Measurements from ENCODE around the gene ZNF536.

Gene ZNF536

DNA sequence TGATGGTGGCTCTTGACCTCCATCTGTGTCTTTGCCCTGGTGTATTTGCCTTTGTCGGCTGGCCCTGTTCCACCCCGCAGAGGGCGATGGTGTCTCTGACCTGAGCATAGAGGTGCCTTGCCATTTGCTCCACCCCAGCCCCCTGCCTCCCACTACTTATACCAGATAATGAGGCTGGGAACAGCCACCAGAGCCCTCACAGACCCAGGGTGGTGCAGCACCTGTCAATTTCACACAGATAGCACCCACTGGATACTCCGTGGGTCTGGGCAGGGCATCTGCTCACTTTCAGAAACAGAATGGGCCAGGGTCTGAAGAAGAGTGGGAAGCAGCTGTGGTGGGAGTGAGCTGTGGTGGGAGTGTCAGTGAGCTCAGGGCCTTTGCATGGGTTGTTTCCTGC lies 4.1 kb downstream of the ZNF536 start:
- DNase-seq (ENCODE audit: extremely low read depth, low read depth), result no peak
- TF ChIP-seq, protein P1, sequence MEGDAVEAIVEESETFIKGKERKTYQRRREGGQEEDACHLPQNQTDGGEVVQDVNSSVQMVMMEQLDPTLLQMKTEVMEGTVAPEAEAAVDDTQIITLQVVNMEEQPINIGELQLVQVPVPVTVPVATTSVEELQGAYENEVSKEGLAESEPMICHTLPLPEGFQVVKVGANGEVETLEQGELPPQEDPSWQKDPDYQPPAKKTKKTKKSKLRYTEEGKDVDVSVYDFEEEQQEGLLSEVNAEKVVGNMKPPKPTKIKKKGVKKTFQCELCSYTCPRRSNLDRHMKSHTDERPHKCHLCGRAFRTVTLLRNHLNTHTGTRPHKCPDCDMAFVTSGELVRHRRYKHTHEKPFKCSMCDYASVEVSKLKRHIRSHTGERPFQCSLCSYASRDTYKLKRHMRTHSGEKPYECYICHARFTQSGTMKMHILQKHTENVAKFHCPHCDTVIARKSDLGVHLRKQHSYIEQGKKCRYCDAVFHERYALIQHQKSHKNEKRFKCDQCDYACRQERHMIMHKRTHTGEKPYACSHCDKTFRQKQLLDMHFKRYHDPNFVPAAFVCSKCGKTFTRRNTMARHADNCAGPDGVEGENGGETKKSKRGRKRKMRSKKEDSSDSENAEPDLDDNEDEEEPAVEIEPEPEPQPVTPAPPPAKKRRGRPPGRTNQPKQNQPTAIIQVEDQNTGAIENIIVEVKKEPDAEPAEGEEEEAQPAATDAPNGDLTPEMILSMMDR (IDR thresholded peaks at IDR 0.05; ENCODE audit: low read depth, low read length, missing control alignments), result no peak
- no peak overlapping the region for H3K4me3 ChIP-seq (replicated peaks; ENCODE audit: low read depth, low read length)

DNA sequence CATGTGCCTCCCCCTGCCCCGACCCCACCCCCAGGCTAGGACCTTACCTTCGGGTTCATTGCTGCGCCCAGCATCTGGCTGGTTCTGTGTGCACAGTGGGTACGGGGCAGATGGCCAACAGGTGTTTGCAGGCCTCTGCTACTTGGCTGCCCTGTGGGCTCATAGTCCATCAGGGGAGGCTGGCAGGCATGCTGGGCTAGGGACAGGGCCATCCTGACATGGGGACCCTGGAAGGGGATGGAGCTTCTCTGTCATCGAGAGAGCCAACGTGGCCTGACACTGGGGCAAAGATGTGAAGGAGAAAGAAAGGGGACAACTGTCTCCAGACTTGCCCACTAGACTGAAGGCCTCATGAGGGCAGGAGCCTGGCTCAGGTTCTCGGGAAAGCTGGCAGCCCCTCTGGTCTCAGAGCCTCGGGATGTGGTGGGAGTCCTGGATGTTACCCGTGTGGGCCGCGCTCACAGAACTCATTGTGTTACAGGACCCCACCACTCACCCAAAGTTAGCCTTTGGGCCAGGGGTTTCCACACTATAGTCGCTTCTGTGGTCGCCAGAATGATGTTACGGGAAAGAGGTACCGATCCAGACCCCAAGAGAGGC lies 4.7 kb downstream of the ZNF536 start:
- no peak for DNase-seq (ENCODE audit: extremely low read depth, low read depth)
- TF ChIP-seq, protein P1 (IDR thresholded peaks at IDR 0.05; ENCODE audit: low read depth, low read length, missing control alignments), result no peak
- H3K4me3 ChIP-seq (replicated peaks; ENCODE audit: low read depth, low read length), result no peak overlapping the region

DNA sequence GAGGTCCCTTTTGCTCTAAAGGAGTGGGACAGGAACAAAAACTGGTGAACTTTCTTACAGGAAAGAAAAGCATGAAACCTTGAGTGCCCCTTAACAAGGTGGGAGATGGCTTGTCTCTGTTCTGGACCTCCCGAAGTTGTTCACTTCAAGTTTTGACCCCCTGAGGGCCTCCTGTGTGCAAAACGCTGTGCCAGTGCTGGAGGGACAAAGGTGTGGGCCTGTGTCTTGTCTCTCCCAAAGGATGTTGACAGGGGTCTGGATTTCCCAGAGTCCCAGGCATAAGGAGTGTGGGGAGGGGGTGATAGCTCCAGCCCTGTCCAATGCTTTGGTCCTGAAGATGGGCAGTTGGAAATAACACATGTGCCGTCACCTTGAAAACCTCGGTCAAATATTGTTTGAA lies 6.5 kb downstream of the ZNF536 start:
- TF ChIP-seq, protein P1 (IDR thresholded peaks at IDR 0.05; ENCODE audit: low read depth, low read length, missing control alignments), result no peak
- H3K4me3 ChIP-seq (replicated peaks; ENCODE audit: low read depth, low read length), result no peak overlapping the region
- DNase-seq (ENCODE audit: extremely low read depth, low read depth), result no peak

DNA sequence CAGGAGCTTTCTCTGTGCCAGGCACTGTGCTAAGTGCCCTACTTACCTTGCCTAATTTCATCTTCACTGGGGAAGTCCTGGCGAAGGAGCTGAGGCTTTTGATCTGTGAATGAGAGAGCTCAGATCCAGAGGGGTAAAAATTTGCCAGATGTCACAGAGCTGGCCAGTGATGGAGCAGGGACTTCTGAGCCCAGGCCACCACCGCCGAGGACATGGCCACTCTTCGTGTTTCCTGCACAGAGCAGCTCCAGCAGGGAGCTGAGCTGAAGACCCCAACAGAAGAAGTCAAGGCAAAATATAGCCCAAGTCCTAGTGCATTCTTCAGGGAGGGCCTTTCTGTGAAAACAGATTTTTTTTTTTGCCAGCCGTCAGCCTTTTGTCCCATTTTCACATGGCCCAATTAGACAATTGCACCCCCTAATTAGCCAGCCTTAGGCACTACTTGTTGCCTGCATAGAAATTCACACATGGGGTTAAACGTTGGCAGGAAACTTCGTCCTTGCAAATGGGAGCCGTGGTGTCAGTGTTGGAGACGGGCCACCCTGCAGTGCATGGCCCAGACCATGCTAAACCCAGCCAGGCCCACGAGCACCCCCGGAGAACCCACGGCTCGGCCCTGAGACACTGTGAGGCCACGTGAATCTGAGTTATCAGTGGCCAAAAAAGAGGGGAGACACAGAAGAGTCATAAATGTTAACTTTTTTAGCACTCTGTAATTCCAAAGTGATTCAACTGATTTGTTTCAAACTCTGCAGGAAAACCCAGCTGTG lies 7.8 kb downstream of the ZNF536 start:
- no peak for DNase-seq (ENCODE audit: extremely low read depth, low read depth)
- H3K4me3 ChIP-seq (replicated peaks; ENCODE audit: low read depth, low read length), result no peak overlapping the region
- TF ChIP-seq, protein P1 (IDR thresholded peaks at IDR 0.05; ENCODE audit: low read depth, low read length, missing control alignments), result no peak

DNA sequence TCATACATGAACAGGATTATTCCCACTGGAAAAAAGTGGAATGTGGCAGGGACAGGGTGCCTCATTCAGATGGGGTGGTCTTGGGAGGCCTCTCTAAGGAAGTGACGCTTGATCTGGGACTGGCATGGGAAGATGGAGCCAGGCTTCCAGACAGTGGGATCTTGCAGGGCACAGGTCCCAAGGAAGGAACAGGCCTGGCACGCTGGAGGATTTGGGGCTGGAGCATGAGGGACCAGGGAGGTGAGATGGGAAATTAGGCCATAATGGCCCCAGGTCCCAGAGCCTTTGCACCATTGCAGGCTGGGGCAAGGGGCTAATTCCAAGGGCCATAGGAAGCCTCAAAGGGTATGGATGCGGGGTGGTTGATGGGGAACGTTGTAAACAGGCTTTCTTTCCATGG lies 9.2 kb downstream of the ZNF536 start:
- no peak for DNase-seq (ENCODE audit: extremely low read depth, low read depth)
- TF ChIP-seq, protein P1 (IDR thresholded peaks at IDR 0.05; ENCODE audit: low read depth, low read length, missing control alignments), result no peak
- H3K4me3 ChIP-seq (replicated peaks; ENCODE audit: low read depth, low read length), result no peak overlapping the region

DNA sequence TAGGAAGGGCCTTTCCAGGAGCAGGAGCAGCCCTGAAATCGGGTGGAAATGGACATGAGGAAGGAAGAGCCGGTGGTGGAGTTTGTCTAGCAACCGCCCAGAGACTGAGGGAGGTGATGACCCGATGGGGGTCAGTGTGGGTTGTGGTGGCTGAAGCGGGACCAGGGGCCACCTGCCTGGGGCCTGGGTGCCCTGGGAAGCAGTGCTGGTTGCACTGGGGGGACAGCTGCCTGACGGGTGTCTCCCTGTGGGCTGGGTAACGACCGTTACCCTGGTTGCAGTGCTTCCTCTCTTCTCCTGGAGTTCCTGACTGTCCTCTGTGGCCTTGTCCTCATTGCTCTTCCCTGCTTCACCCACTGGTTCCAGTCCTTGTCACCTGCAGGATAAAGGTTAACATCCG lies 13.0 kb downstream of the ZNF536 start:
- no peak overlapping the region for H3K4me3 ChIP-seq (replicated peaks; ENCODE audit: low read depth, low read length)
- DNase-seq (ENCODE audit: extremely low read depth, low read depth), result no peak
- TF ChIP-seq, protein P1 (IDR thresholded peaks at IDR 0.05; ENCODE audit: low read depth, low read length, missing control alignments), result no peak

Measured in HFF-Myc (cell line).